Gastroesophageal sphincter (tissue), 4 donors: ENCODE data around the gene CRP. TPM values are rescaled to one million over a fixed set of nuclear protein-coding genes. Genes with fewer than 3 reads are reported as not detected.

Experiments used
- ATAC-seq: fragments of 150-250 bp; one replicate; pipeline ENCODE4 v1.9.1; 2016; ENCODE audit warnings: mild to moderate bottlenecking, moderate library complexity
- H3K27ac ChIP-seq, 4 donors: fragments of 200-600 bp; sonication (generic) in 3 of 4; 1 replicate in 3 of 4; 2 replicates in 1 of 4; pipeline ENCODE4 v1.5.1; 2016 to 2019
- H3K27me3 ChIP-seq: fragments of 200-600 bp; sonication (generic); one replicate; pipeline ENCODE4 v1.5.1; 2019
- H3K36me3 ChIP-seq, 2 donors: fragments of 200-600 bp; sonication (generic); one replicate each; pipeline ENCODE4 v1.5.1; 2019; ENCODE audit warnings: control low read depth in 1 of 2
- H3K4me1 ChIP-seq, 3 donors: fragments of 200-600 bp; sonication (generic); 1 replicate in 2 of 3; 2 replicates in 1 of 3; pipeline ENCODE4 v1.5.1; 2016 to 2019; ENCODE audit warnings: control low read depth in 2 of 3
- H3K4me3 ChIP-seq, 2 donors: fragments of 200-600 bp; sonication (generic); one replicate each; pipeline ENCODE4 v1.5.1; 2019; ENCODE audit warnings: mild to moderate bottlenecking in 1 of 2, moderate library complexity in 1 of 2
- H3K9me3 ChIP-seq, 3 donors: fragments of 200-600 bp; sonication (generic); one replicate each; pipeline ENCODE4 v1.5.1; 2017 to 2019; ENCODE audit warnings: control low read depth in 2 of 3
- EP300 ChIP-seq: sonication (generic); formaldehyde crosslinking; IDR thresholded peaks from one replicate; pipeline ENCODE4 v1.6.1; 2017; ENCODE audit warnings: antibody characterized with exemption, mild to moderate bottlenecking
- POLR2A ChIP-seq, 2 donors: fragments of 450-650 bp; IDR thresholded peaks; one replicate each; pipeline ENCODE4 v1.6.1; 2017; ENCODE audit warnings: antibody characterized with exemption in 2 of 2, mild to moderate bottlenecking in 2 of 2, moderate library complexity in 1 of 2
- POLR2AphosphoS5 ChIP-seq: sonication (generic); formaldehyde crosslinking; IDR thresholded peaks from one replicate; pipeline ENCODE4 v1.6.1; 2017; ENCODE audit warnings: antibody characterized with exemption
- WGBS, 2 donors: methylation state at CpG; one replicate each; pipeline ENCODE4 v1.1.5; 2018; ENCODE audit warnings: low coverage in 1 of 2; 5-methylcytosine and 5-hydroxymethylcytosine counted together
- total RNA-seq, 4 donors: library from RNA; depleted of rRNA; stranded (reverse); fragments of >200 nt; gene quantifications; one replicate each; pipeline ENCODE4 v1.1.0, GENCODE V29; 2016
- TF ChIP-seq, protein P1 (sequence below), 4 experiments: fragments of 200-600 bp in 2 of 4; fragments of 450-650 bp in 2 of 4; sonication (generic) in 1 of 4; IDR thresholded peaks; one replicate each; pipeline ENCODE4 v1.5.1; 2017 to 2019; ENCODE audit warnings: antibody characterized with exemption in 4 of 4, mild to moderate bottlenecking in 2 of 4, moderate library complexity in 2 of 4

The CRP gene
- total RNA-seq, 4 donors from 2014 or later: 0.27 TPM; not detected in 3

DNA sequence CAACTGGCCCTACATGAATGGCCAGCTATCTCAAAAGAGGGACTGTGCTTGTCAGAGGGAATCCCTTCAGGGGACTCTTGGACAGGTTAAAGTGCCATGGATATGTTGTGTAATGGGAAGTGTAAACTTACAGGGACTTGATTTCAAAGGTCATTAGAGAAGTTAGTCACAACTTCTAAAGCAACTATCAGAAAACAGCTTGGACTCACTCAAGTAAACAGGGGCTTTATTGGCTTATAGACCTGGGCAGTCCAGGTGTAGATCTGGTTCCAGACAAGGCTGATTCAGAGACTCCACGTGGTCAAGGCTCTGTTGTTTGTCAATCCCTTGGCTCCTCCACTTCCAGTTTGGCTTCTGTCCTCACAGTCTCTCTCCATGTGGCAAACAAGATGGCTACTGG, 2.3 kb downstream of the CRP start:
- Histone ChIP-seq H3K9me3 (no peaks in the 10 kb centered on the region), H3K4me3 (no peak overlapping the region), H3K27ac (no peak overlapping the region), H3K36me3 (no peaks in the 10 kb centered on the region), H3K27me3 (no peaks in the 10 kb centered on the region), H3K4me1 (no peaks in the 10 kb centered on the region)
- ATAC-seq: no peak
- TF ChIP-seq POLR2AphosphoS5 (no peak), EP300 (no peak), POLR2A (IDR thresholded peaks at IDR 0.05) (no peak)
- TF ChIP-seq, protein P1, sequence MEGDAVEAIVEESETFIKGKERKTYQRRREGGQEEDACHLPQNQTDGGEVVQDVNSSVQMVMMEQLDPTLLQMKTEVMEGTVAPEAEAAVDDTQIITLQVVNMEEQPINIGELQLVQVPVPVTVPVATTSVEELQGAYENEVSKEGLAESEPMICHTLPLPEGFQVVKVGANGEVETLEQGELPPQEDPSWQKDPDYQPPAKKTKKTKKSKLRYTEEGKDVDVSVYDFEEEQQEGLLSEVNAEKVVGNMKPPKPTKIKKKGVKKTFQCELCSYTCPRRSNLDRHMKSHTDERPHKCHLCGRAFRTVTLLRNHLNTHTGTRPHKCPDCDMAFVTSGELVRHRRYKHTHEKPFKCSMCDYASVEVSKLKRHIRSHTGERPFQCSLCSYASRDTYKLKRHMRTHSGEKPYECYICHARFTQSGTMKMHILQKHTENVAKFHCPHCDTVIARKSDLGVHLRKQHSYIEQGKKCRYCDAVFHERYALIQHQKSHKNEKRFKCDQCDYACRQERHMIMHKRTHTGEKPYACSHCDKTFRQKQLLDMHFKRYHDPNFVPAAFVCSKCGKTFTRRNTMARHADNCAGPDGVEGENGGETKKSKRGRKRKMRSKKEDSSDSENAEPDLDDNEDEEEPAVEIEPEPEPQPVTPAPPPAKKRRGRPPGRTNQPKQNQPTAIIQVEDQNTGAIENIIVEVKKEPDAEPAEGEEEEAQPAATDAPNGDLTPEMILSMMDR (IDR thresholded peaks at IDR 0.05): no peak
- 50 to 100% methylated on average over 1 of the region's 1 CpG for WGBS, 2 donors

DNA sequence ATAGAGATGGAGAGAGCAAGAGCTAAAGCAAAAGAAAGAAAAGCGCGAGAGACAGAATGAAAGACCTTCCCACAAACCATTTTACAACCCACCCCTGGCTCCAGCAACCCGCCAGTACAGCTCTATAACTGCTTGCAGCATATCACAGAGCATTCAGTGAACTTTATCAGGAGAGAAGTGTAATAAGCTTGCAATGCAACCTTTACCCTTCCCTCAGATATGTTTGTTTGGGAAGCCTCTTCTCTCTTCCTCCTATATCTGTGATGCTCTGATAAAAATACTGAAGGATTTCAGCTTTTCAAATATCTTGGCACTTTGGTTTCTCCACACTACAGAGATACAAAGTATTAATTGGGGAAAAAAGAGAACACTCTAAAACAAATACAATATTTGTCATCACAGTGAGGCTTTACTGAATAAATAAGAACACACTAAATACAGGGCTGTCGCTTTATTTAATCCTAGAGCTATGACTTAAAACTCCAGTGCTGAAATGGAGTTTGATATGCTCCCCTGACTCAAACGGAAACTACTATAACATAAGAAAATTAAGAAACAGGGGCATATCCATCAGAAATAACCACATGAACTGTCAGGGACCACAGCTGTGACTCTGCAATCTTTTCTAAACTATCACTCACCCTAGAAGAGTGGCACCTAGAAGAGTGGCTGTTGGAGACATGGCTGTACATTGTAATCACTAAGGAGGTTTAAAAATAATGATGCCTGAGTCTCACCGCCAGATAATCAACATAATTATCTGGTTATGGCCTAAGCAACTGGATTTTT, 6.7 kb downstream of the CRP start:
- Histone ChIP-seq H3K4me3 (no peak overlapping the region), H3K9me3 (no peaks in the 10 kb centered on the region), H3K27ac (no peak overlapping the region), H3K4me1 (no peaks in the 10 kb centered on the region), H3K36me3 (no peaks in the 10 kb centered on the region), H3K27me3 (no peaks in the 10 kb centered on the region)
- WGBS, 2 donors: 66 to 89% methylated on average over 4 of the region's 6 CpGs
- ATAC-seq: no peak
- TF ChIP-seq POLR2A (IDR thresholded peaks at IDR 0.05) (no peak), POLR2AphosphoS5 (no peak), EP300 (no peak)
- TF ChIP-seq, protein P1 (IDR thresholded peaks at IDR 0.05): no peak

DNA sequence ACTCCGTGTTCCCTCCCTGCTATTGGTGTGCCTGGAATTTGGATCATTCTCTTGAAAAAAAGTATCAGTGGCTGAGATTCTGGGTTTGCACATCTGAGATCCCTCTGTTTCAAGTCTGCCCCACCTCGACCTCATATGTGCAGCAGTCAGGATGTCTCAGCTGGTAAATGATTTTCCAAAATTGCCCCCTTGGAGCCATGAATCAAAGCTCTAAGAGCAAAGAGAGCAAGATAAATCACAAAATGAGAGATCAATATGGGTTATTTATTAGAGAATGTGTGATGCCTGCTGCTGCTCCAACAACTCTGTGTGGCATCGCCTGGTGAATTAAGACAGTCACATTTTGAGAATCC, 8.5 kb downstream of the CRP start:
- Histone ChIP-seq H3K27me3 (no peaks in the 10 kb centered on the region), H3K9me3 (no peaks in the 10 kb centered on the region), H3K4me3 (no peak overlapping the region), H3K27ac (no peak overlapping the region), H3K4me1 (no peaks in the 10 kb centered on the region), H3K36me3 (no peaks in the 10 kb centered on the region)
- ATAC-seq: no peak
- 29 to 58% methylated on average over 3 of the region's 3 CpGs for WGBS, 2 donors
- TF ChIP-seq POLR2AphosphoS5 (no peak), POLR2A (IDR thresholded peaks at IDR 0.05) (no peak), EP300 (no peak)
- TF ChIP-seq, protein P1 (IDR thresholded peaks at IDR 0.05): no peak

DNA sequence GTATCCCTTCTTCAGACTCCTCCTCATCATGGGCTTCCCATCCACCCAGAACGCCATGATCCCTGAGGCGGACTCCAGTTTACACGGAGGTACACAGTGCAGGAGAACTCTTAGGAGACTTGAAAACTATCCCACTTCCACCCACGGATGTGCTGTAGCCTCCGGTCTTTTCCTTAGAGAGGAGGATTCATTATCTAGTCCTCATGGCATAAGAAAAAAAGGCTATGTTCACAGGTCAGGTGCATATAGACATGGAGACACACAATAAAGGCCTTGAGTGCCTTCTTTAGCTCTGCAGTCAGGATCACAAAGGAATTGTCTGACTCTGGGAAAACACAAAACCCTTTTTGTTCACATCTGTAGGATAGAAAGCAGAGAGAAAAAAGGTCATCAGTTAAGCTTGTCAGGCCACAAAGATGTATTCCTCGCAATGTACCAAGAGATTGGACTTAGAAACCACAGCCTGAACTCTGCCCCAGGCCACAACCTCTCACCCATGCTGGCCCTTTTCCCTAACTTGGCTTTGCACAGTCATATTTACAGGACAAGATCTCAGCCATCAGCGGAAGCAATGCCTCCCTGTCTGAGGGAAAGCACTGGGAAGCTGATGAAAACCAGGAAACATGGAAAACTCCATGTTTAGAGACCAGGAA, 9.0 kb downstream of the CRP start:
- no peaks in the 10 kb centered on the region for H3K4me1 ChIP-seq
- no peak overlapping the region for H3K27ac ChIP-seq
- no peaks in the 10 kb centered on the region for H3K27me3 ChIP-seq
- ATAC-seq: no peak
- no peaks in the 10 kb centered on the region for H3K9me3 ChIP-seq
- no peak overlapping the region for H3K4me3 ChIP-seq
- H3K36me3 ChIP-seq: no peaks in the 10 kb centered on the region
- 50 to 67% methylated on average over 1 to 3 of the region's 7 CpGs for WGBS, 2 donors
- TF ChIP-seq POLR2AphosphoS5: no peak
- TF ChIP-seq EP300: no peak
- TF ChIP-seq POLR2A (IDR thresholded peaks at IDR 0.05): no peak
- TF ChIP-seq, protein P1 (IDR thresholded peaks at IDR 0.05): no peak

DNA sequence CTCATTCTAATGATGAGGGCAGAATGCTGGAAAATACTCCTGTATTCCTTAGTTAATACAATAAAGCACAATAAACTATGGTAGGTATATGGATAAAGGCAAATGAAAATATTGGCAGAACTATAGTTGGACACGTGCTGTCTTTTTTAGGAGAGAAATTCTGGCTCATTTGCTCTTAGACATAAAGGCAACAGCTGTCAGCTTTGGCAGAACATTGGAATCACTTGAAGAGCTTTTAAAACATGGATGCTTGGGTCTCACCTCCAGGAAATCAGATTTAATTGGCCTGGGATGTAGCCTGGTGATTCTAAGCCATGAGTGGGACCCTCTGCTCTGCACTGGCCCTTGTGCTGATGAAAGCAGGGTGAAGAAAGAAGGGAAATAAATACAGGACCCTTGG, 9.9 kb downstream of the CRP start:
- TF ChIP-seq POLR2A (IDR thresholded peaks at IDR 0.05): no peak
- TF ChIP-seq, protein P1 (IDR thresholded peaks at IDR 0.05): no peak
- no peak for TF ChIP-seq POLR2AphosphoS5
- no peak for TF ChIP-seq EP300
- Histone ChIP-seq H3K4me3 (no peak overlapping the region), H3K4me1 (no peaks in the 10 kb centered on the region), H3K36me3 (no peaks in the 10 kb centered on the region), H3K27me3 (no peaks in the 10 kb centered on the region), H3K27ac (no peak overlapping the region), H3K9me3 (no peaks in the 10 kb centered on the region)
- 55 to 56% methylated on average over 1 of the region's 1 CpG for WGBS, 2 donors
- ATAC-seq: no peak
